HFFc6 (cell line): Measurements from ENCODE around the gene NDUFB10. TPM values are rescaled to one million over a fixed set of nuclear protein-coding genes. Genes with fewer than 3 reads are reported as not detected.

Experiments used
- DNase-seq: peaks from one replicate; pipeline ENCODE4 v3.0.0-alpha.2; 2018
- H3K27ac Mint-ChIP-seq: 2 replicates; pipeline ENCODE4 v1.8.0; 2020; ENCODE audit warnings: mild to moderate bottlenecking, mixed read lengths
- H3K27me3 Mint-ChIP-seq: 2 replicates; pipeline ENCODE4 v1.8.0; 2021; ENCODE audit warnings: mild to moderate bottlenecking, moderate library complexity, mixed read lengths; ENCODE audit not compliant: insufficient read depth
- H3K36me3 Mint-ChIP-seq: 2 replicates; pipeline ENCODE4 v1.8.0; 2021; ENCODE audit warnings: low read depth, mixed read lengths
- H3K4me1 Mint-ChIP-seq: 2 replicates; pipeline ENCODE4 v1.8.0; 2020; ENCODE audit warnings: low read depth, mixed read lengths
- H3K4me3 Mint-ChIP-seq: 2 replicates; pipeline ENCODE4 v1.8.0; 2020; ENCODE audit warnings: mild to moderate bottlenecking, moderate library complexity, mixed read lengths
- H3K9me3 Mint-ChIP-seq: 2 replicates; pipeline ENCODE4 v1.8.0; 2020; ENCODE audit warnings: mild to moderate bottlenecking, mixed read lengths
- total RNA-seq, 6 experiments: library from RNA; stranded (reverse); fragmentation: NEBNext Ultra II Directional; extraction: Animal tissue kit (Norgen Biotek cat#: 25700); gene quantifications; 2 replicates in 1 of 6; 3 replicates in 5 of 6; pipeline ENCODE4 v1.2.3, GENCODE V29; 2021
- TF ChIP-seq, protein P1 (sequence below): fragments of 200-600 bp; sonication (generic); IDR thresholded peaks from 2 replicates; pipeline ENCODE4 v1.5.0; 2021; ENCODE audit warnings: antibody characterized with exemption, mild to moderate bottlenecking

The NDUFB10 gene
- total RNA-seq, 6 experiments from 2014 or later = 146 to 190 (median 173) TPM

DNA sequence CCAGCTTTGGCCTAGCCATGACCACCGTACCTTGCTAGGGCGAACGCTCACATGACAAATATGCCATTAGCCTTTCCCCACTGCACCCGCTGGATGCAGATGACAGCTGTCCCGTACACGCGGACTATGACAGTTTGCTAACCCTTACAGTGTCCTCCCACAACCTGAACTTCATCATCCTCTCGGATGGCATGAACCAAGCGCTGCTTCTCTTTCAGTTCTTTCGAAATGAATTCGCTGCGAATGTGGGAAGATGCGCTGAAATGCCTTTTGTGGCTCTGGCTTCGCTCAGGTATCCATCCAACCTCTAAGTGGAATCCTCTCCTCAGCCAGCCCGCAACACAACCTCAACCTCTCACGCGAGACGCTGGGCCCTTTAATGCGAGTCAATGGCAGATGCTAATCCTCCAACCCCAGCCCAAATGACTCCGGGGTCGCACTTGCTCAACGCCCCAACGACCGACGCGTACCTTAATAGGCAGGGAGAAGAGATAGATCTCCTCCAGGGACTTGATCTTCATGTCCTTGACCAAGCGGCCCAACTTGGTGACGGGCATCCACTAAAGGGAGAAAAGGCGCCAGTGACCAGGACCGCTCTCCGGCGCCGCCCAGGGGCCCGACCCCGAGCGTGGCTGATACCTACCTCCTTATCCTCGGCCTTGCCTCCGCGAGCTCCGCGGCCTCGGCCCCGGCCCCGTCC lies 4.6 kb downstream of the NDUFB10 start:
- Mint-ChIP-seq H3K27ac (peak overlapping the region; percentile 95), H3K9me3 (peaks cover 31% of the 10 kb centered on the region), H3K36me3 (peaks cover 49% of the 10 kb centered on the region), H3K4me3 (peak overlapping the region; percentile 98), H3K27me3 (peaks cover 35% of the 10 kb centered on the region), H3K4me1 (peaks cover 37% of the 10 kb centered on the region)
- TF ChIP-seq, protein P1, sequence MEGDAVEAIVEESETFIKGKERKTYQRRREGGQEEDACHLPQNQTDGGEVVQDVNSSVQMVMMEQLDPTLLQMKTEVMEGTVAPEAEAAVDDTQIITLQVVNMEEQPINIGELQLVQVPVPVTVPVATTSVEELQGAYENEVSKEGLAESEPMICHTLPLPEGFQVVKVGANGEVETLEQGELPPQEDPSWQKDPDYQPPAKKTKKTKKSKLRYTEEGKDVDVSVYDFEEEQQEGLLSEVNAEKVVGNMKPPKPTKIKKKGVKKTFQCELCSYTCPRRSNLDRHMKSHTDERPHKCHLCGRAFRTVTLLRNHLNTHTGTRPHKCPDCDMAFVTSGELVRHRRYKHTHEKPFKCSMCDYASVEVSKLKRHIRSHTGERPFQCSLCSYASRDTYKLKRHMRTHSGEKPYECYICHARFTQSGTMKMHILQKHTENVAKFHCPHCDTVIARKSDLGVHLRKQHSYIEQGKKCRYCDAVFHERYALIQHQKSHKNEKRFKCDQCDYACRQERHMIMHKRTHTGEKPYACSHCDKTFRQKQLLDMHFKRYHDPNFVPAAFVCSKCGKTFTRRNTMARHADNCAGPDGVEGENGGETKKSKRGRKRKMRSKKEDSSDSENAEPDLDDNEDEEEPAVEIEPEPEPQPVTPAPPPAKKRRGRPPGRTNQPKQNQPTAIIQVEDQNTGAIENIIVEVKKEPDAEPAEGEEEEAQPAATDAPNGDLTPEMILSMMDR = no peak
- DNase-seq = no peak

GRCh38 chr16:1964506-1965395 lies 5.4 kb downstream of the NDUFB10 start, which contains the start of gene RPS2:
Gene RPS2 (minus strand): TSS chr16:1964826. CDS start chr16:1964625, 201 bp downstream.
- TF ChIP-seq, protein P1 = no peak
- H3K4me1 Mint-ChIP-seq = peaks cover 37% of the 10 kb centered on the region
- H3K27me3 Mint-ChIP-seq = peaks cover 33% of the 10 kb centered on the region
- H3K27ac Mint-ChIP-seq = peak within 1 kb of the TSS; percentile 95
- DNase-seq = peak; percentile 99
- peak within 1 kb of the TSS; percentile 98 for H3K4me3 Mint-ChIP-seq
- H3K9me3 Mint-ChIP-seq = peaks cover 30% of the 10 kb centered on the region
- H3K36me3 Mint-ChIP-seq = peaks cover 49% of the 10 kb centered on the region

DNA sequence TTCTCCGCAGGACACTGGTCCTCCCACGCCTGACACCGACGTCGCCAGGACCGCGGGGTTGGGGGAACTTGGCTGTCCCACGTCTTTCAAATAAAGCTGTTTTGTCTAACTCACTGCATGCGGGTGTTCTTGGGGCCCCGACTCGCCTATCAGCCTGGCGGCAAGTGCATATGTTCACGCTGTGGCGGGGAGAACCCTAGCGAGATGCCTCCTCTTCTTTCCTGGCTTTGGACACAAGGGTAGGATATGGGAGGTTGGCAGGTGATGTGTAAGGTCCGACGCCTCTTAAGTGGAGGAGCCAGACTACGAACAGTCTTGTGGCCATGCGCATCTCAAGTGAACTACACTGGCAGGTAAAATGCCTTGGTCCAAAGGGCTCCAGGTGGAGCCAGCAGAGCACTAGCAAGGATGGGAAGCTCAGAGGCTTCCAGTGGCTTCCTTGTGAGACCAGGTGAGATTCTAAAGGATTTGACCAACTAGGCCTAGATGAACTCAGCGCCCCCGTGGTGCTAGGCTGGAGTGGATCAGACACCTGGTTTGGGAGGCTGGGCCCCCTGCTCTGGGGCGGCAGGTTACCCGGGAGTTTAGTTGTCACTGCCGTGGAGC lies 6.2 kb downstream of the NDUFB10 start:
- Mint-ChIP-seq H3K4me1 (peaks cover 31% of the 10 kb centered on the region), H3K27ac (peak overlapping the region; percentile 95), H3K27me3 (peaks cover 26% of the 10 kb centered on the region), H3K36me3 (peaks cover 42% of the 10 kb centered on the region), H3K4me3 (peak overlapping the region; percentile 98), H3K9me3 (peaks cover 26% of the 10 kb centered on the region)
- TF ChIP-seq, protein P1 = no peak
- DNase-seq = no peak

DNA sequence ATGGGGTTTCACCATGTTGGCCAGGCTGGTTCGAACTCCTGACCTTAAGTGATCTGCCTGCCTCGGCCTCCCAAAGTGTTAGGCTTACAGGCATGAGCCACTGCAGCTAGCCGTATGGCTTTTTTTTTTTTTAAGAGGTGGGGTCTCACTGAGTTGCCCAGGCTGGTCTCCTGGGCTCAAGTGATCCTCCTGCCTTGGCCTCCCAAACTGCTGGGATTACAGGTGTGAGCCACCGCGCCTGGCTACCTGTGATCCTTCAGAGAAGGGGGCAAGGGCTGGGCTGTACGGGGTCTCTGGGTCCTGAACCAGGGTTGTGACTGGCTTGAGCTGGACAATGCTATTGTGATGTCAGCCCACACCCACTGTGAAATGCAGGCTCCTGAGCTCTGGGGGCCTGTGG lies 7.1 kb downstream of the NDUFB10 start, which contains the start of gene RNF151:
Gene RNF151 (plus strand): TSS at position 397 of the 400 bp plus-strand sequence. CDS start 26 bp downstream, outside the sequence.
- Mint-ChIP-seq H3K4me1 (peaks cover 29% of the 10 kb centered on the region), H3K36me3 (peaks cover 37% of the 10 kb centered on the region), H3K27ac (peak within 1 kb of the TSS; percentile 95), H3K9me3 (peaks cover 18% of the 10 kb centered on the region), H3K4me3 (peak within 1 kb of the TSS; percentile 98), H3K27me3 (peaks cover 20% of the 10 kb centered on the region)
- TF ChIP-seq, protein P1 = no peak
- DNase-seq = no peak
